Muscle layer of duodenum (tissue), 2 donors: ENCODE data around the gene RGS11.

Source experiments
- H3K27ac ChIP-seq: one replicate; pipeline ENCODE4 v1.7.0; 2013; ENCODE audit warnings: mild to moderate bottlenecking, low read length
- H3K27me3 ChIP-seq: one replicate; pipeline ENCODE4 v1.7.0; 2013; ENCODE audit warnings: low read depth, mild to moderate bottlenecking, control low read depth, low read length
- H3K36me3 ChIP-seq, 2 donors: one replicate each; pipeline ENCODE4 v1.7.0; 2013; ENCODE audit warnings: low read length in 2 of 2, control low read depth in 1 of 2, mild to moderate bottlenecking in 1 of 2; ENCODE audit not compliant: insufficient read depth in 2 of 2, control insufficient read depth in 1 of 2
- H3K4me1 ChIP-seq, 2 donors: one replicate each; pipeline ENCODE4 v1.7.0; 2013; ENCODE audit warnings: low read length in 2 of 2, mild to moderate bottlenecking in 2 of 2, control low read depth in 1 of 2, moderate library complexity in 1 of 2; ENCODE audit not compliant: insufficient read depth in 2 of 2, control insufficient read depth in 1 of 2
- H3K4me3 ChIP-seq, 2 donors: one replicate each; pipeline ENCODE4 v1.7.0; 2013; ENCODE audit warnings: low read length in 2 of 2, low read depth in 1 of 2, mild to moderate bottlenecking in 1 of 2
- H3K9me3 ChIP-seq, 2 donors: one replicate each; pipeline ENCODE4 v1.7.0; 2013; ENCODE audit warnings: low read length in 2 of 2, control low read depth in 1 of 2, mild to moderate bottlenecking in 1 of 2; ENCODE audit not compliant: control insufficient read depth in 1 of 2
- donor health status: healthy.

RGS11 gene

DNA sequence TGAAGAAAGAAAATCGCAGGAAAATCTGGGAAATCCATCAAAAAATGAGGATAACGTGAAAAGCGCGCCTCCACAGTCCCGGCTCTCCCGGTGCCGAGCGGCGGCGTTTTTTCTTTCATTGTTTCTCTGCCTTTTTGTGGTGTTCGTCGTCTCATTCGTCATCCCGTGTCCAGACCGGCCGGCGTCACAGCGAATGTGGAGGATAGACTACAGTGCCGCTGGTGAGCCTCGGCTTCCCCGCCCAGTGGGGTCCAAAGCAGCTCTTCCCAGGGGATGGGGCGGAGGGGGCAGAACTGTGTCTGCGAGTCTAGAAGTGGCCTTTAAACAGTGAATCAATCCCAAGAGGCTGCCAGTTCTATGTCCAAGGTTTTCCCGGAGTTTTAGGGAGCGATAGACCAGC, 21.3 kb downstream of the RGS11 start:
- Histone ChIP-seq H3K9me3 (no peaks in the 10 kb centered on the region), H3K4me1 (no peaks in the 10 kb centered on the region), H3K36me3 (peaks cover 7 to 62% of the 10 kb centered on the region in 2 donors), H3K27me3 (no peaks in the 10 kb centered on the region), H3K27ac (no peak overlapping the region), H3K4me3 (no peak overlapping the region)

GRCh38 chr16:253833-254232, 21.9 kb downstream of the RGS11 start:
- peaks cover 5 to 56% of the 10 kb centered on the region in 2 donors for H3K36me3 ChIP-seq
- no peak overlapping the region for H3K4me3 ChIP-seq

DNA sequence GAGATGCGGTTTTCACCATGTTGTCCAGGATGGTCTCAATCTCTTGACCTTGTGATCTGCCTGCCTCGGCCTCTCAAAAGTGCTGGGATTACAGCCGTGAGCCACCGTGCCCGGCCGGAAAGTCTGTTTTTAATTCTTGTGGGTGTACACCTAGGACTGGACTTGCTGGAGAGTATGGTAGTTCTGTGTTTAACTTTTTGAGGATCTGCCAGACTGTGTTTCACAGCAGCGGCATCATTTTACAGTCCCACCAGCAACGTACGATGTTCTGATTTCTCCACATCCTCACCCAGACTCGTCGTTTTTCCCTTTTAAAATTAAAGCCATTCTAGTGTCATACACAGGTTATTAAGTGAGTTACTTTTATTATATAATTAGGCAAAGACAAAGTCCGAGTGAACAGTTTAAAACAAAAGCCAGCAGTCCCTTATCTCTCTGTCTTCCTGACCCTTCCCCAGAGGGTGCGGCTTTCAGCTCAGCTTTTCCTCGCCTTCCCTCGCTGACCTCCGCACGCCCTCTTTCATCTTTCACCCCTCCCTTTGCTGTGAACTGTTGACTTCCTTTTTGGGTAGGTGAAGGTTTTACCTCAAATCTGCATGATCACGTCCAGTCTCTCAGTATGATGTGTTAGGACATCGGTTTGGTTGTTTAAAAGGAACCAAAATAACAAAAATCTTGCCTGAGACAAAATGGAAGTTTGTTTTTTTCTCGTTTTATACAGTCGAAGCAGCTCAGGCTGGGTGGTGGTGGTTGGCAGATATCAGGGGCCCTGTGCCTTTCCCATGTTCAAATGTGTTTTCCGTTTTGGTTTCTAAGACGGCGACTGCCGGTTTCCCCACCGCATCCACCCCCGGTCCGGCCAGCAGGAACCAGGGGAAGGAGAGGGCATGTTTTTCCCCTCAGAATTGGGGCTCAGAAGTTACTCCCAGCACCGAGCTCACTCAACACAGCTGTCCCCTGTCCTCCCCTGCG, 23.1 kb downstream of the RGS11 start:
- Histone ChIP-seq H3K4me3 (no peak overlapping the region), H3K9me3 (no peaks in the 10 kb centered on the region), H3K4me1 (no peaks in the 10 kb centered on the region), H3K27ac (peak overlapping the region; percentile 61), H3K27me3 (no peaks in the 10 kb centered on the region), H3K36me3 (peaks cover 5 to 54% of the 10 kb centered on the region in 2 donors)

More at GRCh38 chr16:253833-254232, 21.9 kb downstream of the RGS11 start:
- Histone ChIP-seq H3K27me3 (no peaks in the 10 kb centered on the region), H3K4me1 (no peaks in the 10 kb centered on the region), H3K9me3 (no peaks in the 10 kb centered on the region), H3K27ac (no peak overlapping the region)

GRCh38 chr16:249431-249830, 26.3 kb downstream of the RGS11 start:
- peaks cover 0 to 28% of the 10 kb centered on the region in 2 donors for H3K36me3 ChIP-seq

DNA sequence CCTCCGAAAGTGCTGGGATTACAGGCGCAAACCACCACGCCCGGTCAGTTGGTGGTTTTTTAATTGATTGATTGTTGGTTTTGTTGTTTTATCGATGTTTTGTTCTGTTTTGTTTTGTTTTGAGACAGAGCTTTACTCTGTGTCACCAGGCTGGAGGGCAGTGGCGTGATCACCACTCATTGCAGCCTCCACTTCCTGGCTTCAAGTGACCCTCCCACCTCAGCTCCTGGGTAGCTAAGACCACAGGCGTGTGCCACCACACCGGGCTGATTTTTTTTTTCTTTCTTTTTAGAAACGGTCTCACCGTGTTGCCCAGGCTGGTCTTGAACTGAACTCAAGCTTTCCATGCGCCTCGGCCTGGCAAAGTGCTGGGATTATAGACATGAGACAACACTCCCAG, 28.7 kb downstream of the RGS11 start:
- Histone ChIP-seq H3K9me3 (no peaks in the 10 kb centered on the region), H3K27me3 (no peaks in the 10 kb centered on the region), H3K27ac (no peak overlapping the region), H3K4me1 (no peaks in the 10 kb centered on the region), H3K4me3 (no peak overlapping the region), H3K36me3 (peaks cover 0 to 15% of the 10 kb centered on the region in 2 donors)

More at GRCh38 chr16:249431-249830, 26.3 kb downstream of the RGS11 start:
- Histone ChIP-seq H3K4me1 (no peaks in the 10 kb centered on the region), H3K9me3 (no peaks in the 10 kb centered on the region), H3K27ac (no peak overlapping the region), H3K4me3 (no peak overlapping the region), H3K27me3 (no peaks in the 10 kb centered on the region)

DNA sequence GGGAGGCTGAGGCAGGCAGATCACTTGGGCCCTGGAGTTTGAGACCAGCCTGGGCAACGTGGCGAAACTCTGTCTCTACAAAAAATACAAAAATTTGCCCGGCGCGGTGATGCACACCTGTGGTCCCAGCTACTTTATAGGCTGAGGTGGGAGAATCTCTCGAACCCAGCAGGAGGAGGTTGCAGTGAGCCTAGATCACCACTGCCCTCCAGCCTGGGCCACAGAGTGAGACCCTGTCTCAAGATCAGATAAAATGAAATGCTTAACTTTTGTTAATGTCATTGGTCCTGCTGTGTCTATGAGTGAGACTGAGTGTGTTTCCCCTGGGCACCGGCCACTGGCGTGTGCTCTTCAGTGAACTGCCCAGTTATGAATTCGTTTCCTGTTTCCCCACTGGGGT, 30.6 kb downstream of the RGS11 start:
- no peaks in the 10 kb centered on the region for H3K9me3 ChIP-seq
- H3K27me3 ChIP-seq, result no peaks in the 10 kb centered on the region
- no peak overlapping the region for H3K27ac ChIP-seq
- H3K4me1 ChIP-seq, result peaks cover 2 to 6% of the 10 kb centered on the region in 2 donors
- peaks cover 0 to 2% of the 10 kb centered on the region in 2 donors for H3K36me3 ChIP-seq
- no peak overlapping the region for H3K4me3 ChIP-seq

DNA sequence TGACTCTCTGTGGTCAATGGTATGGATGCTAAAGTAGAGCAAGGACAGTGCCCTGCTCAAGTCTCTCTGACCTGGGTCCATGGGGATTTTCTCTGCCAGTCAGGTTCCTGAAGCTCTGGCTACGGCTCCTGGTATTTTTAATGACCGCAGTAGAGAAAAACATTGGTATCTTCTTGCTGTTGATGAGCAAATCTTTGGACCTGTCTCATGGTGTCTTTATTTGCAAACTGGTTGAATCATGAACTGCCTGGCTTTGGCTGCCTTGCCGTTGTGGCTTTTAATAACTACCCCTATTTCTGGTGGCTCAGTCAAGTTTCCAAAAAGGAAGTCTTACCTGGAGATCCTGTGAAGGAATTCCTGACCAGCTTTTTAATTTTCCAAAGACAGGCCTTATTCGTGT, 32.4 kb downstream of the RGS11 start:
- Histone ChIP-seq H3K4me3 (no peak overlapping the region), H3K27ac (peak overlapping the region; percentile 23), H3K4me1 (peaks cover 6 to 12% of the 10 kb centered on the region in 2 donors), H3K36me3 (no peaks in the 10 kb centered on the region), H3K27me3 (no peaks in the 10 kb centered on the region), H3K9me3 (no peaks in the 10 kb centered on the region)

GRCh38 chr16:242281-242680, 33.5 kb downstream of the RGS11 start:
- Histone ChIP-seq H3K36me3 (no peaks in the 10 kb centered on the region), H3K27me3 (no peaks in the 10 kb centered on the region), H3K27ac (peak overlapping the region; percentile 3), H3K9me3 (no peaks in the 10 kb centered on the region), H3K4me1 (peaks cover 6 to 12% of the 10 kb centered on the region in 2 donors), H3K4me3 (no peak overlapping the region)

DNA sequence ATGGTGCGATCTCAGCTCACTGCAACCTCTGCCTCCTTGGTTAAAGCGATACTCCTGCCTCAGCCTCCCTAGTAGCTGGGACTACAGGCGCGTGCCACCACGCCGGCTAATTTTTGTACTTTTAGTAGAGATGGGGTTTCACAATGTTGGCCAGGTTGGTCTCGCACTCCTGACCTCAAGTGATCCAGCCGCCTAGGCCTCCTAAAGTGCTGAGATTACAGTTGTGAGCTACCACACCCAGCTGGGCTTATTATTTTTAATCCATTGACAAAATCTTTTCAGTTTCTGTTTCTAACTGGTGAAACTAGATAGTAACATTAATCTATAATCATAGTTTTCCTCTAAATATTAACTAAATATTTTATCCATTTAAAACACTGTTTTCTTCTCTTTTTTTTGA, 35.2 kb downstream of the RGS11 start:
- Histone ChIP-seq H3K27ac (peak overlapping the region; percentile 4), H3K27me3 (no peaks in the 10 kb centered on the region), H3K36me3 (no peaks in the 10 kb centered on the region), H3K4me3 (no peak overlapping the region), H3K9me3 (no peaks in the 10 kb centered on the region), H3K4me1 (peaks cover 6 to 12% of the 10 kb centered on the region in 2 donors)

DNA sequence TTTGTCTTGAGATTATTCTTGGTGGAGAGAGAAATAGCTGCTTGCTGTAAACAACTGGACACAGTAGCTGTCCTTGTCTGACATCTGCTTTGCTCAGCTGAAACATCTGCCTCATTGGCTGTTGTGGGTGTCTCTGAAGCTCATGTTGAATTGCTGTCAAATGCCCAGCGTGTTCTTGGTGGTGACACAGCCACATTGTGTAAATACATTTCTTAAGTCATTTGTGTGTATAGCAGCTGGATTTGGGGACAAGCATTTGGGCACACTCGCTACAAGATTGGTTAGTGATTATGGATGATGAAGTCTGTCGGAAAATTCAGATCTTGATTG, 35.8 kb downstream of the RGS11 start:
- Histone ChIP-seq H3K36me3 (peaks cover 0 to 4% of the 10 kb centered on the region in 2 donors), H3K27ac (peak overlapping the region; percentile 52), H3K4me3 (no peak overlapping the region), H3K9me3 (no peaks in the 10 kb centered on the region), H3K27me3 (no peaks in the 10 kb centered on the region), H3K4me1 (peaks cover 6 to 12% of the 10 kb centered on the region in 2 donors)

DNA sequence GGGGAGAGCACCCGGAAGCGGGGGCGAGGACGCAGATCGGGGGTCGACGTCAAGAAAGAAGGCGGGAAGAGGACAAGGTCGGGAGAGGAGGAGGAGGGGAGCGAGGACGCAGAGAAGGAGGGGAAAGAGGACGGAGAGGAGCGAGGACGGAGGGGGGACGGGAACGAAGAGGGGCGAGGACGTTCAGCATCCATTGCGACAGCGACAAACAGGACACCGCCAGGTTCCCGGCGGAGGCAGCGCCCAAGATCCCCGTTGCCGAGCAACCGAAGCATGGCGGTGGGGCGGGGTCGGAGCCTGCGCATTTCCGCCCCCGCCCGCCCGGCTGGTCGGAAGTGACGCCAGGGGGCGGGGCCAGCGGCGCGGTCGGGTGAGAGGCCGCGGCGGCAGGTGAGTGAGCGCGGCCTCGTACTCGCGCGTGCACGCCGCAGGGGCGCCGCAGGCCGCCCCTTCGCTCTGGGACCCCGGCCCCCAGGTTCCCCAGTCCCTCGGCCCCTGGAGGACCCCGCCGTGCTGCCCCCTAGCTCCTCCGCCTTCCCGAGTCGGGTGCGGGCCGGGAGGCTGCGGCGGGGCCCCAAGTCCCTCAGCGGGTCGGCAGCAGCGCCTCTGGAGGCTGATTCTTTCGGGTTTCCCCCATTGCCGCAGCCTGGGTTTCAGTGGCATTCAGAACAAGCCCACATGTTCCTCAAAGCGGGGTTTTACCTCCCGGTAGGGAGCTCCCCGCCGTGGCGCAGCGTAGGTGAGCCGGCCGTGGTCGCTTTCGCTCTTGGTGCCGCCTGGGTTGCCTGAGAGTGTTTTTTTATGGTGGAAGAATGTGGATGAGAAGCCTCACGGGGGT, 41.1 kb downstream of the RGS11 start, which contains the start of gene FAM234A:
TSS of gene FAM234A (plus strand) at position 354 of the 838 bp plus-strand sequence. CDS start 19,593 bp downstream, outside the sequence.
- peaks cover 0 to 5% of the 10 kb centered on the region in 2 donors for H3K36me3 ChIP-seq
- H3K9me3 ChIP-seq, result no peaks in the 10 kb centered on the region
- peak within 1 kb of the TSS; percentile 97 for H3K27ac ChIP-seq
- no peaks in the 10 kb centered on the region for H3K27me3 ChIP-seq
- peaks cover under 1 to 3% of the 10 kb centered on the region in 2 donors for H3K4me1 ChIP-seq
- peak within 1 kb of the TSS; percentile 82 to 91 for H3K4me3 ChIP-seq
